HG02759 (cell line): ENCODE measurements around the gene NHSL1.

ENCODE experiments used
- ATAC-seq: cut with Tn5 transposase; IDR thresholded peaks from one replicate; pipeline ENCODE4 v1.9.1; 2021; ENCODE audit warnings: mild to moderate bottlenecking, moderate library complexity; ENCODE audit not compliant: unreplicated experiment

The NHSL1 gene

DNA sequence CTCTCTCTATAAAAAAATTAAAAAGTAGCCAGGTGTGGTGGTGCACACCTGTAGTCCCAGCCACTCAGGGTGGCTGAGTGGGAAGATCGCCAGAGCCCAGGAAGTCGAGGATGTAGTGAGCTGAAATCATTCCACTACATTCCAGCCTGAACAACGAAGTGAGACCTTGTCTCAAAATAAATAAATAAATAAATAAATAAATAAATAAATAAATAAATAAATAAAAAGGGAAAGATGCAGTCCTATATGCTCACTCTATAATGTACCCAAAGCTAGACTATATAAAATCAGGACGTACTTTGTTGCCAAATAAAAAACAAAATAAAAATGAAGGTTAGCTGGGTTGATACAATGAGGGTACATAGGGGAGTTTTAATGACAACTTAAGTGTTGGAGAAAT is 26.1 kb upstream of the NHSL1 start:
- ATAC-seq = no peak

DNA sequence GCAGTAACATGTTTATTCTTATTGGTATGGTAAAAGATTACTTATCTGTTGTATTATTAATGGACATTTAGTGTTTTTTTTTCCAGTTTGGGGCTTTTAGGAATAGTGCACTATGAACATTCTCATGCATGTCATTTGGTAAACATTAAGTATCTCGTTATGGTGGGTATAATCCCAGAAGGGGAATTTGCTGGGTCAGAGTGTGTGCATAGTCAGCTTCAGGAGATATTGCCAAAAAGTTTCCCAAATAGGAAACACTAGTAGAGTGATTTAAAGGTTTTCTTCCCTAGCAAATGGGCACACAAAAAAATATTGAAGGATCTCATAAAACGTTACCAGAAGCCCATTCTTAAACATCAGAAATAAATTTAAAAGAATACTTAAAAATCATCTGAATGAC is 25.2 kb upstream of the NHSL1 start:
- no peak for ATAC-seq

DNA sequence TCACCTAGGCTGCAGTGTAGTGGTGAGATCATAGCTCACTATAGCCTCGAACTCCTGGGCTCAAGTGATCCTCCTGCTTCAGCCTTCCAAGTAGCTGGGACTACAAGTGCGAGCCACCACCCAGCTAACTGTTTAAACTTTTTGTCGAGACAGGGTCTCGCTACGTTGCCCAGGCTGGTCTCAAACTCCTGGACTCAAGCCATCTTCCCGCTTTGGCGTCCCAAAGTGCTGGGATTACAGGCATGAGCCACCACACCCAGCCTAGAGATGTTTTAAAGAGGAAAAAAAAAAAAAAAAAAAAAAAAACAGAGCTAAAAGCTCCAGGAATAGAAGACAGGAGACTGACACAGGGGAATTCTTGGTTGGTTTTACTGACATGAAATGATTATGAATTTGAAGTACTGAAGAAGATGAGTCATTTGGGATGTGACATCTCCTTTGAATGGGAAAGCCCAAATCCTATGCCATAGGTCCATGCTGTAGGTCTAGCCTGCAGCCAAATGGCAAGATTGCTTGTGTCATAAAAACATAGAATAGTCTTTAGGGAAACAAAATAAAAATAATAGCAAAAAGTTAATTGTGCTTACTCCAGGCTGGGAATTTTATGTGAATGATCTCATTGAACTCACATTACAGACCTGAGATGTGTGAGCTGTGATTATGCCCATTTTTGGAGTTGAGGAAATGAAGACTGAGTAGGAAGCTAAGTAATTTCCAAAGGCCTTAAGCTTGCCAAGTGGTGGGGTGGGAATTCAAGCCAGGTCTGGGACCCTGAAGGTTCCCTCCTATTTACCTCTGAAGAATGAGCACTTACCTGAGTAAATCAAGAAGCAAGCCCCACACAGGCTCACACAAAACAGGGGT is 24.3 kb upstream of the NHSL1 start:
- no peak for ATAC-seq

DNA sequence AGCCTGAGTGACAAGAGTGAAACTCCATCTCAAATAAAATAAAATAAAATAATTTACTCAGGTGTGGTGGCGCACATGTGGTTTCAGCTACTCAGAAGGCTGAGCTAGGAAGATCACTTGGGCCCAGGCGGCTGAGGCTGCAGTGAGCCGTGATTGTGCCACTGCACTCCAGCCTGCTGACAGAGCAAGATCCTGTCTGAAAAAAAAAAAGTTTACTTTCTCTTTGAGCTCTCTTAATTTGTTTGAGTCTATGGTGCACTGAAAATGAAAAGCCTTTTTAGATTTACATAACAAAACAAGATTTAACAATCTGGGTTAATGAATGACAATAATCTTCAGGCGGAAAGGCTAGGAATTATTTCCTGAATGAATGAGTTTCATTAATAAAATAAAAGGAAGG is 23.3 kb upstream of the NHSL1 start:
- ATAC-seq = no peak

DNA sequence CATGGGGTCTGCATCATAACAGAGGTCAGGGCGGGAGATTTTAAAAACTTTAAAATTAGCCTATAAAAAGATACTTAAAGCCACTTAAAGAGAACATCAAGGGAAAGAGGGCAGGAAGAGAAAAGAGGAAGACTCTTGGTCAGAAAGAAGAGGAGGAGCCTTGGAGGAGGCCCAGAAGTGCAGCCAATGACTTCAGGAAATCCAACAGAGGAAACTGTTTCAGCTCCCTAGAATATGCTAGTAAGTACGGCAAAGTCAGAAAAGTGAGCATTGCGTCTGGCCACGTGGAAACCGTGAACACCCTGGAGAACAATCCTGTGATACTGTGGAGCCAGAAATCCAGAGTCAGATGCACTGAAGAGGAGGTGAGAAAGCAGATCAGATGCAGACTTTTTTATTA is 22.5 kb upstream of the NHSL1 start:
- no peak for ATAC-seq

DNA sequence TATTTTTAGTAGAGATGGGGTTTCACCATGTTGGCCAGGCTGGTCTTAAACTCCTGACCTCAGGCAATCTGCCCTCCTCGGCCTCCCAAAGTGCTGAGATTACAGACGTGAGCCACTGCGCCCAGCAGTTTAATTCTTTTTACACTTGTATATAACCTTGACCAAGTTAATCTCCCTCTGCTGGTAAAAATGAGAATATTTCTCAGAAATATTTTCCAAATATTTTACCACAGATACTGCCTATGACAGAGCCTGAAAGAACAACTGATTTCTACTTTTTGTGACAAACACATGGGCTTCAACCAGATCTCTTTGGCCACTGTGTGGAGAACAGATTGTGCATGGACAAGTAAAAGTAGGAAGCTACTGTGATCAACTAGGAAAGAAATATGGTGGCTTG is 21.2 kb upstream of the NHSL1 start:
- no peak for ATAC-seq

DNA sequence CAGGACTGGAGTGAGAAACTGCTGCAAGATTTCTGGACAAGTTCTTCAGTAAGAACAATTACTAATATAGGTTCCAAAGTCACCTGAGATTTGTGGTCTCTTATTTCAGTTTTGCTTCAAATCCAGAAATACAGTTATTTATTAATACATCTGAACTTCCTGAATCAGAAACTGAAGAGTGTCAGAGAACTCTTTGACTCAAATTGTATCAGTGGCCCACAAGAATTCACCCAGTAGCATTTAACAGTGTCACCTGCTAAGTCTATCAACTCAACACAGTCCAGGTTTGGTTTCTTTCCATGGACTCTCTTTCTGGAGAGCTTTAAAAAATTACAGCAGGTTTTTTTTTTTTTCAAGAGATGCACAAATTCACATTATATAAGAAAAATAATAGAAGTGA is 18.8 kb upstream of the NHSL1 start:
- ATAC-seq = peak; percentile 16

DNA sequence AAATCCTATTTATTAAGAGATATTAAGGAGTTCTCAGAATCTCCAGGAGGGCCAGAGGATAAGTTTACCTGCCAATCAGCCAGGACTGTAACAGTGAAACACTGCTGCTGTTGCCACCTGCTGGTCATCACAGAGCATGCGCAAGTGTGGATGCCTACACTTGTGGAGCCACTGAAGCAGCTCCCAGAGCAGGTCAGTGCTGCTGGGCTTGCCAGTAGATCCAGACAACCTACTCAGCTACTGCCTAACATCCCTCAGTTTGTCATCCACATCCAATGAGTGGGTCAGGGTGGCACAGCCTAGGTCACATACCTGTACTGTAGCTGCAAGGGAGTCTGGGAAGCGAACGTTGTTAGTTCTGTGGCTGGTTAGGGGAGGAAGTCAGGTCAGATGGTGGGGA is 18.3 kb upstream of the NHSL1 start:
- peak; percentile 92 for ATAC-seq

DNA sequence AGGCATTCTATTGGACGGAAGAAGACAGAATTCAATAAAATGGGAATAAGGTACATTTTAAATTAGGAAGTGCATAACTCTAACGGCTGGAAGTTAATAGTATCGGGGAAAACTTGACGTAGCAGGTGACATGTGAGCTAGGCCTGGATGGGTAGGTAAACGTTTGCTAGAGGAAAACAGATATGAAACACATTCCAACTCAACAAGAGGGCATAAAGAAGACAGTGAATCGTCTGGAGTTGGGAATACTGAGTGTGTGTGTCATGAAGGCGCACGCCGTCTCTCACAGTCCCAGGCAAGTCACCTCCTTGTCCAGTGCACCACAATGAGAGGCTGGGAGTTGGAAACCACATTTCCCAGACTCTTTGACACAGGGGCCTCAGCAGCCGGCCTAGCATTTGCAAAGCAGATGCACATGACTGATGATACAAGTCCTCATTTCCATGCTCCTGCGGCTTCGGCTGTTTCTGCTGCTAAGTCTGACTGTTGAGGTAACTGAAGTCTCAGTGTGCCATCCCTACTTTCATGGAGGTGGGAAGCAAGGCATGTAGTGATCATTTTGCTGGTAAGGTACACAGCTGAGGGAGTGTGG is 16.5 kb upstream of the NHSL1 start:
- ATAC-seq = no peak

DNA sequence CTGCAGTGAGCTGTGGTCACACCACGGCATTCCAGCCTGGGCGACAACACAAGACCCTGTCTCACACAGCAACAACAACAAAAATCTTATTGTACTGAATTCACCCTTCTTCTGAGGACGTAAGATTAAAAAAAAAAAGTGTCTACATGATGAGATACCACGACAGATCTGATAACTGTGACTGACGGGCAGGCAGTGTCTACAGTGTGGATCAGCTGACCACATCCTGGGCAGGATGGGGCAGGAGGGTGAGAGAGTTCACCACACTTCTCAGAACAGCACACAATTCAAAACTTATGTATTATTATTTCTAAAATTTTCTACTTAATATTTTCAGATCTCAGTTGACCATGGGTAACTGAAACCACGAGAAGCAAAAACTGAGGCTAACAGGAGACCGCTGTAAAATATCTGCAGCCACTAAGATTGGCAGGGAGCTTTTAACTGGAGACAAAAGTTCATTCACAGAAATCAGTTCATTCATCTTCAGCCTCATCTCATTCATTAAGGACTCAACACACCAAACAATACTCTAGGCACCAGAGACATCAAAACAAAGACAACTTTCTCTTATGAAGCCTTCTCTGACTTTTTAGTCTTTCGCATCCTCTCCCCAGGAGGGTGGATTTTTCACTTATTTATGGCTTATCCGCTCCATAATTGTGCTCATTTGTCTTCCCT is 15.7 kb upstream of the NHSL1 start:
- ATAC-seq = no peak

DNA sequence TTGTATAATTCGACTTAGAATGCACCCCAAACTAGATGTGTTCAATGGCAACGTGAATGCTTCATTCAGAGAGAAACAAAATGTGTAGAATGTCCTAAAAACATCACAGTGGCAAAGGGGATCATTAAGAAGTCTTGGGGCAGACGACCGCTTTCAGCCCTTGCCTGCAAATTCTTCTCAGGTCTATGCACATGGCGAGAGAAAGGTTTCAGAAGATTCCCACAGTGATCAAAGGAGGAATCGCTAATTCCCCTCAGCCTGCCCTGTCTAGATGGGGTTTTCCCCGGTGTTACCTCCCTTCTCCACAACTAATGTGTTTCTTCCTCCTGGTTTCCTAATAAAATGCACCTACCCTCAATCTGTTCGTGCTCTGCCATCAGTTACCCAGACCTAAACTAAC is 13.3 kb upstream of the NHSL1 start:
- ATAC-seq = no peak

DNA sequence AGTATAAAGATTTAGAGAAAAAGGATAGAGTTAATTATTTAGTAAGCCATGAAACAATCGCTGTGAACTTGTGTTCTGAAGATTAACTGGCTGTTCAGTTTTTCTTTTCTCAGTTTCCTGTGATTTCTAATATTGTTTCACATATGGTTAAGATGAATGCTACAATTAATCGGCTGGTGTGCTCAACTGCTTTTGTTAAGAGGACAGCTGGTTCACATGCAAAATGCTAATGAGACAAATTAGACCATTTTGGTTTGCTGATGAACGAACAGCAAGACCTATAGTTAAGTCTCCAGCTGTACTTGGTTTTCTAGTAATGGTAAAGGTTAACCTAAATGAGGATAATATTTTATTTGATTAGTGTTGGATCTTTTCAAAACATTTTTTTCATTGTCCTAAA is 10.8 kb upstream of the NHSL1 start:
- ATAC-seq = no peak

DNA sequence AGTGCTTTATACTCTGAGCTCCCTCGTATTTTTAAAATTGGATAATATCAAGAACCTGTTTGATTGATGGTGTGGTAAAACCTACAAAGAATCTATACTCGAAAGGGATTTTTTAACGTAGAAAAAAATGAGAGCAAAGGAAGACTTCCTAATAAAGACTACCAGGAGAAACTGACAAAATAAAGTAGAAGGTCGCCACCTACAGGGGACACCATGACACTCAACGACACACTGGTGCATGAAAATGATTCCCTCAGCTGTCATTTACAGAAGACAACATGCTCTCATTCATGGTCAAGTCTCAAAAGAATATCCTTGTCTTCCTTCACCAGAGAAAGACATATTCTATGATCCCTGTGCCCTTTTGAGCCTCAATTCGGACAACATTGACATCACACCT is 10.1 kb upstream of the NHSL1 start:
- ATAC-seq = no peak

DNA sequence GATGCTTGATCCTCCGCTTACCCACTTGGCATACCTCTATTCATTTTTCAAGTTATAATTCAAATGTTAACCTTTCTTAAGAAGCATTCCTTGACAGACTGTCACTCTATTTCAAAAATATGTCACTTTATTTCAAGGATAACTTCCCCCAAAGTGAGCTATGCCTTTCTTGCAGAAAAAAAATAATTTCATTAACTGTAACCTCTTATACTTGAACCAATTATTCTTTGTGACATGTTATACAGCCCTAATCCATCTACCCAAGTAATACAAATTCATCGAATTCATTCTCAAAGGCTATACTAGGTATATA is 9.3 kb upstream of the NHSL1 start:
- ATAC-seq = no peak

DNA sequence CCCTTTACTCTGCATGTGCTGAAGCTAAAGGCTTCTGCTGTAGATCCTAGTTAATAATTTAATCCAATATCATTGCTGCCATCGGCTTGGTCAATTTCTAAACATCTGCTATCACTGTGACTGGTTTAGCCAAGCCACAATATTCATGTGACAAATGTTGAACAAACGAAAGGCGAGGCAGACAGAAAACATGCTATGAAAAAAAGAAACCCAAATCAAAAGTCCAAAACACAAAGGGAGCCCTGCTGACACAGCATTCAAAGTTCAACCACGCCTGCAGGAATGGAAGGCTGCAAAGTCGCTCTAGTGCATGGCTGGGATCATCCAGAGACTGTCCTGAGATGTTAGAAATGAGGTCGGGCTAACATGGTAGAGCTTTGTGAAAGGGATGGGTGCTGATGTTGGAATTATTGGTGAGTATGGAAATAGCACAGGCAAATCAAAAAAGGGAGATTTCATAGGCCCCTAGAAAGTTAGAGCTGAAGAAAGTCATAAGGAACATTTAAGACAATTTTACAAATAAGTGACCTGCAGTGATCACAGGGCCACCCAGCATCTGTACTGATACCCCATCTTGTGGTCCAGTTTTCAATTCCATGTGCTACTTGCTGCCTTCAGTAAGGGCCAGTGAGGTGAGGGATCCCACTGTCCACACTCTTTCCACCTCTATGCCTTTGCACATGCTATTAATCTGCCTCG is 8.8 kb upstream of the NHSL1 start:
- ATAC-seq = no peak

DNA sequence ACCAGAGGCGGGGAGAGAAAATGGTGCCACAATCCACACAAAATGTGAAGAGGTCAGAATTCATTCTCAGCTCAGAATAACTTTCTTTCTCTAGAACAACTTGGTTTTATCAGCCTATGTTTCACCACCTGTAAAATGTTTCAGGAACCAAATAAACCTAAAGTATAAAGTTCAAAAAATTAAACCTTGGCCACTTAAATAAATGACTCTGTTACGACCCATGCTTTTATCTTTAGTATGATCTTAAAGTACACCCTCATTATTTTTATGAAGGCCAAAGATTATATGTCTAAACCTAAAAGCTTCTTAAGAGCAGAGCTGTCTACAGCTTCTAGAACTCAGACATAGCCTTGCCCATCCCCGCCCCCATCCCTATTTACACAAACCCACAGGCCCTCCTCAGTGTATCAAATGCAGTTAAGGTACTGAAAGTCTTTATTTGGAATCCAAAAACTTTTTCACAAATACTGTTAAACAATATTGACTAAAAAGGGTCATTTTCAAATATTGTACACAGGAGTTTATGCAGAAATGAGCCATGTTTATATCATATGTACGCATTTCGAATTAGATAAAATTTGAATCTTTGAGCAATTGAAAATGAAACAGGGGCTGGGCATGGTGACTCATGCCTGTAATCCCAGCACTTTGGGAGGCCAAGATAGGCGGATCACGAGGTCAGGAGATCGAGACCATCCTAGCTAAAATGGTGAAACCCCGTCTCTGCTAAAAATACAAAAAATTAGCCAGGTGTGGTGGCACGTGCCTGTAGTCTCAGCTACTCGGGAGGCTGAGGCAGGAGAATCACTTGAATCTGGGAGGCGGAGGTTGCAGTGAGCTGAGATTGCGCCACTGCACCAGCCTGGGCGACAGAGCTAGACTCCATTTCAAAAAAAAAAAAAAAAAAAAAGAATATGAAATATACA is 5.7 kb upstream of the NHSL1 start:
- no peak for ATAC-seq

DNA sequence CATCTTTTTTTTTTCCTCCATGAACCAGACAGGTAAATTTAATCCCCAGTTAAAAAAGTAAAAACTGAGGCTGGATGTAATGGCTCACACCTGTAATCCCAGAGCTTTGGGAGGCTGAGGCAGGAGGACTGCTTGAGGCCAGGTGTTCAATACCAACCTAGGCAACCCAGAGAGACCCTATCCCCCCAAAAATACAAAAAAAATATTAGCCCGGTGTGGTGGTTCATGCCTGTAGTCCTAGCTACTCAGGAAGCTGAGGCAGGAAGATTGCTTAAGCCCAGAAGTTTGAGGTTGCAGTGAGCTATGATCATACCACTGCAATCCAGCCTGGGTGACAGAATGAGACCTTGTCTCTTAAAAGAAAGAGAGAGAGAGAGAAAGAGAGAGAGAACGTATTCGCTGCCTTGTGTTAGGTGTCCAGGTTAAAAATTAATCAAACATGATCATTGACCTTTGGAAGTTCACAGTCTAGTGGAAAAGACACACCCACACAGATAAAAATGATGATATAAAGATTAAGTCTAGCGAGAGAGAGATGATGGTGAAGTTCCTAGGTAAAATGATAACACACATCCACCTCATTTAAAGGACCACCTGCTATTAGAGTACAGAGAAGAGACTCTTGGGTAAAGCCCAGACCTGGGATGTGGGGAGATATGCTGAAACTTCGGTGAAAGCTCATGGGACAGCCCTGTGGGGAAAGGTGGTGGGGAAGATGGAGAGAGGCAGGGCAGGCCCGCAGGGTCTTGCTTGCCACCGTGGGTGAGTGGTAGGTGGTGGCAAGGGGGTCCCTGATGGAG is 4.8 kb upstream of the NHSL1 start:
- no peak for ATAC-seq

DNA sequence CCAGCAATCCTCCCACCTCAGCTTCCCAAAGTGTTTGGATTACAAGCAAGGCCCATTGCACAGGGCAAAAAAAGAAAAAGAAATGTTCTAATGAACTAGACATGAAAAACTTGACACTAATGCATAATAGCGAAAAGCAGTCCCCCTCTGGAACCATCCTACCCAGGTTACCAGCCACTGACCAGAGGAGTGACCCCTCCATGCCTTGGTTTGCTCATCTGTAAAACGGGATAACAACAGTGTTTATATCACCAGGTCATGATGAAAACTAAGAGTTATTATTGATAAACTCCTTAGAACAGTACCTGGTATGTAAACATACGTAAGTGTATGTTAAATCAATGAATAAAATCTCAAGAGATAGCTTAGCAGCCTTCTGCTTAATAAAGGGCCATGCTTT is 3.3 kb upstream of the NHSL1 start:
- no peak for ATAC-seq

DNA sequence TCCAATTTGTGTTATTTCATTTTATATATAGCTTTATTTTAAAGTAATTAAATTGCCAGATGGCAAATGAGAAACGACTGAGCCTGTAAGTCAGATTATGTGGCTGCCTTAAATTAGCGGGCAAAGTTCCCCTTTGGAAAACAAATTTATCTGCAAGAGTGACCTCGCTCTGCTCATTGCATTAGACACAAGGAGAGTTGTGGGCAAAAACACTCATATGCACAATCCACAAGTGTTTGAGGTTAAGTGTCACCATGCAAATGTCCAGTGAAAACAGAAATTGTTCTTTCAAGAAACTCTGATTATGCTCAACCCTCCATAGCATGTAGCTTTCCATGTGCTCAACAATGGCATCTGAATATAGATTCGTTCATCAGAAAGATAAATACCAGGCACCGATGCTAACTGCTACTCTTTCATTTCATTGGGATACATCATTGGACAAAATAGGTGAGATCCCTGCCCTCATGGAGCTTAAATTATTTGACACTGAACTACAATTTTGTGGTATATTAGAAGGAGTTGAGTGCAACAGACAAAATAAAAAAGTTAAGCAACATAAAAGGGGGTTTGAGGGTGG is 1.7 kb upstream of the NHSL1 start:
- ATAC-seq = no peak
